Measurements from ENCODE around the gene TRIM14. TPM values are rescaled to one million over a fixed set of nuclear protein-coding genes. Genes with fewer than 3 reads are reported as not detected.
"Not testable (repeated sequence)": the region's sequence is repeated elsewhere in the genome, so short reads cannot be mapped to it uniquely, and the experiment has no call there.

Gene TRIM14
- total RNA-seq, 1 experiment from 2014 or later = 34.1 TPM

DNA sequence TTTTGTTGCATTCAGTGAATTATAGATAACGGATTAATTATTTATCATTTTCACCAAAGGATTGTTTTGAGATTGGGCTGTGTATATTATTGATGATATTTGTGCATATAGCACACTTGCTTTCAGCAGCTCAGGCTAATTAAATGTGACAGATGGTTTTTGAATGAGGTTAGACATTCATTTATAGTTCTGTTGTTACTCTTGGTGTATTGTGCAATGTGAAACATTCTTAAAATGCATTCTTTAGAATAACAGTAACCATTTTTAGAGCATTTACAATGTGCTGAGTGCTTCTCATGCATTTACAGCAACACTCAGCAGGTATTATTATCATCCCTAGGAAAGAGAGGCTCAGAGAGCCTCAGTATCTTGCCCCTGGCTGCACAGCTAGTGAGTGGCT is 38.7 kb downstream of the TRIM14 start:
- CTCF ChIA-PET = no interaction called here
- no peak for DNase-seq
- Mint-ChIP-seq H3K4me3 (ENCODE audit: low read depth, unreplicated experiment) (no peak overlapping the region), H3K27ac (ENCODE audit: unreplicated experiment) (no peak overlapping the region), H3K9me3 (ENCODE audit: low read depth, unreplicated experiment) (no peaks in the 10 kb centered on the region), H3K27me3 (ENCODE audit: unreplicated experiment) (no peaks in the 10 kb centered on the region), H3K36me3 (ENCODE audit: insufficient read depth, unreplicated experiment) (peaks cover 30% of the 10 kb centered on the region), H3K4me1 (ENCODE audit: low read depth, unreplicated experiment) (peaks cover 8% of the 10 kb centered on the region)
- intact Hi-C loops (cut with micrococcal nuclease; ENCODE audit: unreplicated experiment) = no loop called here
- TF ChIP-seq, protein P1, sequence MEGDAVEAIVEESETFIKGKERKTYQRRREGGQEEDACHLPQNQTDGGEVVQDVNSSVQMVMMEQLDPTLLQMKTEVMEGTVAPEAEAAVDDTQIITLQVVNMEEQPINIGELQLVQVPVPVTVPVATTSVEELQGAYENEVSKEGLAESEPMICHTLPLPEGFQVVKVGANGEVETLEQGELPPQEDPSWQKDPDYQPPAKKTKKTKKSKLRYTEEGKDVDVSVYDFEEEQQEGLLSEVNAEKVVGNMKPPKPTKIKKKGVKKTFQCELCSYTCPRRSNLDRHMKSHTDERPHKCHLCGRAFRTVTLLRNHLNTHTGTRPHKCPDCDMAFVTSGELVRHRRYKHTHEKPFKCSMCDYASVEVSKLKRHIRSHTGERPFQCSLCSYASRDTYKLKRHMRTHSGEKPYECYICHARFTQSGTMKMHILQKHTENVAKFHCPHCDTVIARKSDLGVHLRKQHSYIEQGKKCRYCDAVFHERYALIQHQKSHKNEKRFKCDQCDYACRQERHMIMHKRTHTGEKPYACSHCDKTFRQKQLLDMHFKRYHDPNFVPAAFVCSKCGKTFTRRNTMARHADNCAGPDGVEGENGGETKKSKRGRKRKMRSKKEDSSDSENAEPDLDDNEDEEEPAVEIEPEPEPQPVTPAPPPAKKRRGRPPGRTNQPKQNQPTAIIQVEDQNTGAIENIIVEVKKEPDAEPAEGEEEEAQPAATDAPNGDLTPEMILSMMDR (IDR thresholded peaks at IDR 0.05; ENCODE audit: unreplicated experiment) = no peak
- BruUV-seq (replicated peaks) = no TSS peak

DNA sequence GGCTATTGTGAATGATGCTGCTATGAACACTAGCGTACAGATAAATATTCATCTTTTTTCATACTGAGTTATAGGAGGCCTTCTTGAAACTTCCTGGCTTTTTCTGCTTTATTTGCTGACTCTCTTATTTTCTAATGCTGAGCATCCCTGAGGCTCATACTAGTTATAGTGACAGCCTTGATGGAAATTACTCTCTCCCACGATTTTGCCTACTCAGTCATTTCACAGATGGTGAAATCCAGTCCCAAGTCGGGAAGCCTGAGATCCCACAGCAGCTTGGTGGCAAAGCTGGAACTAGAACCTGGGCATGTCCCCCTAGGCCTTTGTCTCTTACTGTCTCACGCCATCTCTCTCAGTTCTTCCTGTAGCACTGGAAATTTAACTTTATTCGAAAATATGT is 40.1 kb downstream of the TRIM14 start:
- H3K4me1 Mint-ChIP-seq (ENCODE audit: low read depth, unreplicated experiment) = peaks cover 16% of the 10 kb centered on the region
- intact Hi-C loops (cut with micrococcal nuclease; ENCODE audit: unreplicated experiment) = loop anchor here (10.0 kb wide), 1 partner anchor 126 kb away; no protein-coding TSS in a partner anchor
- H3K9me3 Mint-ChIP-seq (ENCODE audit: low read depth, unreplicated experiment) = no peaks in the 10 kb centered on the region
- no TSS peak for BruUV-seq (replicated peaks)
- TF ChIP-seq, protein P1 (IDR thresholded peaks at IDR 0.05; ENCODE audit: unreplicated experiment) = no peak
- CTCF ChIA-PET = no interaction called here
- no peak overlapping the region for H3K27ac Mint-ChIP-seq (ENCODE audit: unreplicated experiment)
- H3K4me3 Mint-ChIP-seq (ENCODE audit: low read depth, unreplicated experiment) = no peak overlapping the region
- no peak for DNase-seq
- H3K36me3 Mint-ChIP-seq (ENCODE audit: insufficient read depth, unreplicated experiment) = peaks cover 29% of the 10 kb centered on the region
- no peaks in the 10 kb centered on the region for H3K27me3 Mint-ChIP-seq (ENCODE audit: unreplicated experiment)

DNA sequence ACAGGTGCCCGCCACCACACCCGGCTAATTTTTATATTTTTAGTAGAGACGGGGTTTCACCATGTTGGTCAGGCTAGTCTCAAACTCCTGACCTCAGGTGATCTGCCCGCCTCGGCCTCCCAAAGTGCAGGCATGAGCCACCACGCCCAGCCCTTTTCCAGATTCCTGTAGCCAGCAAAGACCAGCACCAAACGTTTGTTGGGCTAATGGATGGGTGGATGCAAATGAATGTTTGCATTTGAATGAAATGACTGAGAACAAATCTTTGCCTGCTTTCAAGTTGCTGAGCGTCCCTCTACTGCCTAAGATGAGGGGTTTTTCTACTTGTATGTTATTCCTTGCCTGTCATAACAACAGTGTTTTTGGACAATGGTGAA is 42.5 kb downstream of the TRIM14 start:
- BruUV-seq (replicated peaks) = not testable (repeated sequence)
- H3K36me3 Mint-ChIP-seq (ENCODE audit: insufficient read depth, unreplicated experiment) = peaks cover 31% of the 10 kb centered on the region

DNA sequence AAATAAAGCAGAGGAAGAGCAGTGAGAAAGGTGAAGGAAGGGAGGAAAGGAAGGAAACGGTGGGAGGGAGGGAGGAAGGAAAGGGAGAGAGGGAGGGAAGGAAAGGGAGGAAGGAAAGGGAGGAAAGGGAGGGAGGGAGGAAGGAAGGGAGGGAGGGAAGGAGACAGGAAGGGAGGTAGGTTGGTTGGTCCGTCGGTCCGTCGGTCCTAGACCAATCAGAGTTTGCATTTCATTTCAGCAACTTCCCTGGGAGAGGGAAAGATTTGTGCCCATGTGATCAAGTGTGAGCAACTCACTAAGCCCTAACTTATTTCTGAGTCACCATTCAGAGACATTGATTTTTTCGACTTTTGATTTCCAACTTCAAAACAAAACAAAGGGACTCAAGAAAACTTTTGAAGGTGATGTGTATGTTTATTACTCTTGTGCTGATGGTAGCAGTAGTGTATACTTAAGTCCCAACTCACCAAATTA is 43.7 kb downstream of the TRIM14 start:
- peaks cover 24% of the 10 kb centered on the region for H3K4me1 Mint-ChIP-seq (ENCODE audit: low read depth, unreplicated experiment)
- H3K27me3 Mint-ChIP-seq (ENCODE audit: unreplicated experiment) = no peaks in the 10 kb centered on the region
- no peak overlapping the region for H3K27ac Mint-ChIP-seq (ENCODE audit: unreplicated experiment)
- CTCF ChIA-PET = no interaction called here
- H3K9me3 Mint-ChIP-seq (ENCODE audit: low read depth, unreplicated experiment) = no peaks in the 10 kb centered on the region
- BruUV-seq (replicated peaks) = no TSS peak
- peaks cover 26% of the 10 kb centered on the region for H3K36me3 Mint-ChIP-seq (ENCODE audit: insufficient read depth, unreplicated experiment)
- intact Hi-C loops (cut with micrococcal nuclease; ENCODE audit: unreplicated experiment) = loop anchor here (10.0 kb wide), 1 partner anchor 129 kb away; no protein-coding TSS in a partner anchor
- TF ChIP-seq, protein P1 (IDR thresholded peaks at IDR 0.05; ENCODE audit: unreplicated experiment) = no peak
- H3K4me3 Mint-ChIP-seq (ENCODE audit: low read depth, unreplicated experiment) = no peak overlapping the region
- DNase-seq = peak; percentile 34

More for the DNA sequence above, 42.5 kb downstream of the TRIM14 start:
- H3K27ac Mint-ChIP-seq (ENCODE audit: unreplicated experiment); H3K9me3 Mint-ChIP-seq (ENCODE audit: low read depth, unreplicated experiment); H3K4me3 Mint-ChIP-seq (ENCODE audit: low read depth, unreplicated experiment); CTCF ChIA-PET; DNase-seq; H3K27me3 Mint-ChIP-seq (ENCODE audit: unreplicated experiment): not testable (repeated sequence)
- peaks cover 20% of the 10 kb centered on the region for H3K4me1 Mint-ChIP-seq (ENCODE audit: low read depth, unreplicated experiment)
- intact Hi-C loops (cut with micrococcal nuclease; ENCODE audit: unreplicated experiment) = loop anchor here (10.0 kb wide), 1 partner anchor 128 kb away; no protein-coding TSS in a partner anchor
